HepG2 (cell line): ENCODE results near the gene SDK2. TPM values are rescaled to one million over a fixed set of nuclear protein-coding genes. Genes with fewer than 3 reads are reported as not detected.

Experiments used
- CBX1 ChIP-seq: IDR thresholded peaks from one replicate; pipeline ENCODE4 v1.6.1; 2016; ENCODE audit warnings: antibody characterized with exemption, low read depth
- GABPA ChIP-seq, 2 experiments: IDR thresholded peaks; 2 replicates each; pipeline ENCODE4 v1.6.1; 2011 to 2016; ENCODE audit warnings: low read depth in 2 of 2, low read length in 1 of 2, missing biosample characterization in 1 of 2, missing genetic modification characterization in 1 of 2
- GFI1 ChIP-seq: sonication (generic); formaldehyde crosslinking; IDR thresholded peaks from 2 replicates; pipeline ENCODE4 v1.5.0; 2020; ENCODE audit warnings: missing genetic modification reagents, mild to moderate bottlenecking, borderline replicate concordance
- HMG20B ChIP-seq: conservative IDR thresholded peaks from 2 replicates; pipeline ENCODE4 v1.6.1; 2016; ENCODE audit warnings: missing genetic modification reagents, missing compliant biosample characterization
- JARID2 ChIP-seq: sonication (generic); formaldehyde crosslinking; IDR thresholded peaks from 2 replicates; pipeline ENCODE4 v1.8.1; 2023; ENCODE audit warnings: missing genetic modification reagents, inconsistent platforms; ENCODE audit not compliant: insufficient replicate concordance
- KAT8 ChIP-seq: IDR thresholded peaks from 2 replicates; pipeline ENCODE4 v1.6.1; 2016; ENCODE audit warnings: missing genetic modification reagents, missing compliant biosample characterization
- KLF12 ChIP-seq: sonication (generic); formaldehyde crosslinking; IDR thresholded peaks from 2 replicates; pipeline ENCODE4 v1.4.0; 2020; ENCODE audit warnings: missing genetic modification reagents, borderline replicate concordance
- MBD4 ChIP-seq: IDR thresholded peaks from 2 replicates; pipeline ENCODE4 v1.6.1; 2012; ENCODE audit warnings: low read length, inconsistent platforms, borderline replicate concordance
- PAX8 ChIP-seq: sonication (generic); formaldehyde crosslinking; IDR thresholded peaks from 2 replicates; pipeline ENCODE4 v1.8.0; 2022; ENCODE audit warnings: mild to moderate bottlenecking, missing genetic modification reagents, borderline replicate concordance
- RFXAP ChIP-seq: sonication (generic); formaldehyde crosslinking; IDR thresholded peaks from 2 replicates; pipeline ENCODE4 v1.4.0; 2020; ENCODE audit warnings: missing genetic modification reagents, borderline replicate concordance
- STAG1 ChIP-seq: sonication (generic); formaldehyde crosslinking; IDR thresholded peaks from 2 replicates; pipeline ENCODE4 v1.4.0; 2020; ENCODE audit warnings: missing genetic modification reagents
- TCF7L2 ChIP-seq: IDR thresholded peaks from 2 replicates; pipeline ENCODE4 v1.6.1; 2011; ENCODE audit warnings: mild to moderate bottlenecking, low read depth, low read length, moderate library complexity
- ZBTB14 ChIP-seq: sonication (generic); formaldehyde crosslinking; IDR thresholded peaks from 2 replicates; pipeline ENCODE4 v1.4.0; 2020; ENCODE audit warnings: missing genetic modification reagents
- ZBTB2 ChIP-seq: sonication (generic); formaldehyde crosslinking; IDR thresholded peaks from 2 replicates; pipeline ENCODE4 v1.8.0; 2022; ENCODE audit warnings: low read depth, missing genetic modification reagents
- ZBTB33 ChIP-seq: sonication (generic); formaldehyde crosslinking; IDR thresholded peaks from 2 replicates; pipeline ENCODE4 v1.4.0; 2020; ENCODE audit warnings: missing genetic modification reagents
- ZBTB7B ChIP-seq: sonication (generic); formaldehyde crosslinking; IDR thresholded peaks from 2 replicates; pipeline ENCODE4 v1.4.0; 2020; ENCODE audit warnings: missing genetic modification reagents
- ZNF331 ChIP-seq: sonication (generic); formaldehyde crosslinking; IDR thresholded peaks from 2 replicates; pipeline ENCODE4 v1.4.0; 2020; ENCODE audit warnings: missing genetic modification reagents
- ZNF335 ChIP-seq: sonication (generic); formaldehyde crosslinking; IDR thresholded peaks from 2 replicates; pipeline ENCODE4 v1.4.0; 2020; ENCODE audit warnings: missing genetic modification reagents
- ZNF567 ChIP-seq: sonication (generic); formaldehyde crosslinking; IDR thresholded peaks from 2 replicates; pipeline ENCODE4 v1.8.1; 2023; ENCODE audit warnings: mild to moderate bottlenecking, missing genetic modification reagents, borderline replicate concordance
- ZNF737 ChIP-seq: sonication (generic); formaldehyde crosslinking; IDR thresholded peaks from 2 replicates; pipeline ENCODE4 v1.5.0; 2020; ENCODE audit warnings: missing genetic modification reagents, mild to moderate bottlenecking, borderline replicate concordance
- ZNF773 ChIP-seq: sonication (generic); formaldehyde crosslinking; IDR thresholded peaks from 2 replicates; pipeline ENCODE4 v1.4.0; 2020; ENCODE audit warnings: missing genetic modification reagents, borderline replicate concordance
- ZNF878 ChIP-seq: sonication (generic); formaldehyde crosslinking; IDR thresholded peaks from 2 replicates; pipeline ENCODE4 v1.8.1; 2023; ENCODE audit warnings: mild to moderate bottlenecking, missing genetic modification reagents, moderate library complexity
- ZNF883 ChIP-seq: sonication (generic); formaldehyde crosslinking; IDR thresholded peaks from 2 replicates; pipeline ENCODE4 v1.5.1; 2020; ENCODE audit warnings: mild to moderate bottlenecking, missing genetic modification reagents; ENCODE audit errors: not compliant biosample characterization
- ZSCAN21 ChIP-seq: sonication (generic); formaldehyde crosslinking; IDR thresholded peaks from 2 replicates; pipeline ENCODE4 v1.8.0; 2022; ENCODE audit warnings: mild to moderate bottlenecking, missing genetic modification reagents, moderate library complexity, borderline replicate concordance
- polyA plus RNA-seq, 8 experiments: library from polyadenylated mRNA; depleted of rRNA in 3 of 8; stranded (reverse) in 7 of 8; unstranded in 1 of 8; fragments of >200 nt; fragmentation: Illumina TruSeq in 4 of 8; extraction: Trizol in 4 of 8; gene quantifications; 2 replicates each; pipeline versions ENCODE4 v1.2.1 to v1.2.3, GENCODE V29; 2011 to 2016; ENCODE audit warnings: low read depth in 4 of 8, missing spikeins in 1 of 8, mixed read lengths in 1 of 8; ENCODE audit not compliant: insufficient read depth in 1 of 8
- total RNA-seq, 5 experiments: library from RNA; depleted of rRNA; stranded (reverse); fragments of >200 nt; fragmentation: Illumina TruSeq; extraction: Trizol; gene quantifications; 2 replicates each; pipeline ENCODE4 v1.2.3, GENCODE V29; 2016; ENCODE audit warnings: low read depth in 1 of 5

SDK2 gene
- total and polyA plus RNA-seq, 2 of the 13 experiments (the other 11 are each of a cell fraction or from before 2014, with no cell fraction given): not detected

GRCh38 chr17:73288534-73289302, 355.5 kb downstream of the SDK2 start (continued):
- TF ChIP-seq HMG20B (CRISPR knock-in tag) (peak; percentile 96), ZBTB2 (peak; percentile 54; the same call in 1 of the 2 replicates), JARID2 (CRISPR knock-in tag) (no peak), ZNF773 (no peak), ZNF567 (peak; percentile 84; the same call in 1 of the 2 replicates), GFI1 (peak; percentile 94), ZNF331 (peak; percentile 51), ZBTB33 (CRISPR knock-in tag) (peak; percentile 26; the same call in 1 of the 2 replicates), MBD4 (no peak), ZNF737 (no peak), TCF7L2 (no peak), ZNF883 (CRISPR knock-in tag) (no peak), PAX8 (CRISPR knock-in tag) (no peak), ZSCAN21 (peak; percentile 55; the same call in 1 of the 2 replicates), GABPA (IDR thresholded peaks at IDR 0.05; ENCODE audit: low read depth, low read length) (no peak), GABPA (CRISPR knock-in tag; IDR thresholded peaks at IDR 0.05; ENCODE audit: low read depth) (peak; percentile 43; the same call in 1 of the 2 replicates), KLF12 (peak; percentile 96; the same call in 1 of the 2 replicates), CBX1 (peak; percentile 44), STAG1 (CRISPR knock-in tag) (no peak), ZNF878 (CRISPR knock-in tag) (no peak), ZBTB7B (CRISPR knock-in tag) (peak; percentile 95), RFXAP (CRISPR knock-in tag) (no peak; the same call in none of the 2 replicates), KAT8 (peak; percentile 79), ZNF335 (CRISPR knock-in tag) (peak; percentile 69), ZBTB14 (CRISPR knock-in tag) (no peak)
